Activated CD4-positive, alpha-beta T cell treated with anti-CD3 and anti-CD28 coated beads for 36 hours (primary cell): ENCODE results near the gene HMGN3. TPM values are rescaled to one million over a fixed set of nuclear protein-coding genes. Genes with fewer than 3 reads are reported as not detected.

Experiments
- ATAC-seq: fragments of 200-7000 bp; cut with Tn5 transposase; one replicate; pipeline ENCODE4 v1.10.0; 2021; ENCODE audit warnings: mild to moderate bottlenecking, moderate library complexity
- CTCF ChIA-PET: fragments of 350-600 bp; sonication (Branson Sonifier 250); formaldehyde crosslinking; loops from one replicate; lab custom pipeline; 2021; ENCODE audit warnings: antibody characterized with exemption; lab: Charles Lee
- POLR2A ChIA-PET: fragments of 350-600 bp; sonication (Branson Sonifier 250); formaldehyde crosslinking; loops from one replicate; lab custom pipeline; 2021; ENCODE audit warnings: antibody characterized with exemption, inconsistent platforms; lab: Charles Lee
- DNase-seq: peaks from one replicate; pipeline ENCODE4 v3.0.0-alpha.2; 2020
- H3K27ac Mint-ChIP-seq: one replicate; pipeline ENCODE4 v1.8.0; 2021; ENCODE audit warnings: mixed read lengths
- H3K27me3 Mint-ChIP-seq: one replicate; pipeline ENCODE4 v1.8.0; 2021; ENCODE audit warnings: mixed read lengths
- H3K36me3 Mint-ChIP-seq: one replicate; pipeline ENCODE4 v1.8.0; 2021; ENCODE audit warnings: low read depth, mixed read lengths
- H3K4me1 Mint-ChIP-seq: one replicate; pipeline ENCODE4 v1.8.0; 2021; ENCODE audit warnings: mixed read lengths
- H3K4me3 Mint-ChIP-seq: one replicate; pipeline ENCODE4 v1.8.0; 2021; ENCODE audit warnings: mild to moderate bottlenecking, moderate library complexity, mixed read lengths
- H3K9me3 Mint-ChIP-seq: one replicate; pipeline ENCODE4 v1.8.0; 2021; ENCODE audit warnings: low read depth, mixed read lengths
- intact Hi-C, 2 experiments: fragments of 100-400 bp; cut with DNase I in 1 of 2; cut with micrococcal nuclease in 1 of 2; formaldehyde crosslinking; loops; one replicate each; pipeline versions ENCODE4 v1.14.2 to v1.15.1; 2022 to 2024; cut with DNase I, micrococcal nuclease
- total RNA-seq, 2 experiments: library from RNA; stranded (reverse); gene quantifications; one replicate each; pipeline ENCODE4 v1.2.3, GENCODE V29; 2021

The HMGN3 gene
- total RNA-seq, 2 experiments from 2014 or later, result 44.6 to 48.7 TPM

GRCh38 chr6:79232696-79233462, 1.6 kb downstream of the HMGN3 start:
- ChIA-PET CTCF (interaction anchor here (0.7 to 1.2 kb wide), 3 partner anchors 9 to 24 kb away, joined by 3 to 4 read pairs (median 3); no protein-coding TSS in a partner anchor), POLR2A (interaction anchor here (0.7 kb wide), 1 partner anchor 23 kb away, joined by 6 read pairs; no protein-coding TSS in a partner anchor)
- no peaks in the 10 kb centered on the region for H3K9me3 Mint-ChIP-seq
- H3K27ac Mint-ChIP-seq, result no peak overlapping the region
- no peaks in the 10 kb centered on the region for H3K27me3 Mint-ChIP-seq
- H3K4me1 Mint-ChIP-seq, result peaks cover 16% of the 10 kb centered on the region
- H3K4me3 Mint-ChIP-seq, result peak overlapping the region; percentile 98
- no peak for ATAC-seq
- no peaks in the 10 kb centered on the region for H3K36me3 Mint-ChIP-seq
- intact Hi-C loops, result loop anchor here (5.0 to 10.0 kb wide), 5 partner anchors 102 to 772 kb away; partner anchors contain the start of genes LCA5 (in 1 of the 2) and TTK (in 1 of the 2)
- DNase-seq, result no peak

- CTCF ChIA-PET, result no interaction called here
- Mint-ChIP-seq H3K36me3 (no peaks in the 10 kb centered on the region), H3K9me3 (no peaks in the 10 kb centered on the region), H3K4me3 (no peak overlapping the region), H3K4me1 (peaks cover 16% of the 10 kb centered on the region), H3K27ac (no peak overlapping the region), H3K27me3 (no peaks in the 10 kb centered on the region)
- ATAC-seq (no peak), DNase-seq (no peak)
- POLR2A ChIA-PET, result no interaction called here
- intact Hi-C loops, result loop anchor here (5.0 to 10.0 kb wide), 5 partner anchors 103 to 773 kb away; partner anchors contain the start of genes LCA5 (in 1 of the 2) and TTK (in 1 of the 2)
These were observed 2.8 kb downstream of the HMGN3 start for GRCh38 chr6:79231666-79232065.

GRCh38 chr6:79231101-79231500, 3.4 kb downstream of the HMGN3 start:
- Mint-ChIP-seq H3K27me3 (no peaks in the 10 kb centered on the region), H3K4me3 (no peak overlapping the region), H3K4me1 (peaks cover 16% of the 10 kb centered on the region), H3K36me3 (no peaks in the 10 kb centered on the region), H3K27ac (no peak overlapping the region), H3K9me3 (no peaks in the 10 kb centered on the region)
- ChIA-PET POLR2A (no interaction called here), CTCF (no interaction called here)
- DNase-seq (no peak), ATAC-seq (no peak)
- intact Hi-C loops, result loop anchor here (5.0 to 10.0 kb wide), 5 partner anchors 104 to 774 kb away; partner anchors contain the start of genes LCA5 (in 1 of the 2) and TTK (in 1 of the 2)

- Mint-ChIP-seq H3K4me3 (no peak overlapping the region), H3K27ac (no peak overlapping the region), H3K4me1 (peaks cover 13% of the 10 kb centered on the region), H3K9me3 (no peaks in the 10 kb centered on the region), H3K27me3 (no peaks in the 10 kb centered on the region), H3K36me3 (no peaks in the 10 kb centered on the region)
- no peak for DNase-seq
- intact Hi-C loops, result loop anchor here (5.0 to 10.0 kb wide), 5 partner anchors 105 to 775 kb away; partner anchors contain the start of genes LCA5 (in 1 of the 2) and TTK (in 1 of the 2)
- ATAC-seq, result no peak
- ChIA-PET CTCF (interaction anchor here (0.6 kb wide), 1 partner anchor 36 kb away, joined by 3 read pairs; no protein-coding TSS in a partner anchor), POLR2A (no interaction called here)
These were observed 4.3 kb downstream of the HMGN3 start for GRCh38 chr6:79230149-79230548.

- no peak for DNase-seq
- no peaks in the 10 kb centered on the region for H3K36me3 Mint-ChIP-seq
- no peak overlapping the region for H3K27ac Mint-ChIP-seq
- no peak for ATAC-seq
- no peak overlapping the region for H3K4me3 Mint-ChIP-seq
- intact Hi-C loops, result no loop called here
- no peaks in the 10 kb centered on the region for H3K27me3 Mint-ChIP-seq
- H3K4me1 Mint-ChIP-seq, result peaks cover 4% of the 10 kb centered on the region
- H3K9me3 Mint-ChIP-seq, result no peaks in the 10 kb centered on the region
- POLR2A ChIA-PET, result no interaction called here
- CTCF ChIA-PET, result interaction anchor here (0.7 kb wide), 1 partner anchor 200 kb away, joined by 4 read pairs; no protein-coding TSS in a partner anchor
These were observed 7.0 kb downstream of the HMGN3 start for GRCh38 chr6:79227445-79227844.

- intact Hi-C loops, result no loop called here
- ChIA-PET POLR2A (no interaction called here), CTCF (interaction anchor here (0.6 to 0.7 kb wide), 2 partner anchors 187 to 199 kb away, joined by 3 to 4 read pairs; no protein-coding TSS in a partner anchor)
- DNase-seq (no peak), ATAC-seq (no peak)
- H3K9me3 Mint-ChIP-seq, result no peaks in the 10 kb centered on the region
- no peak overlapping the region for H3K4me3 Mint-ChIP-seq
- no peaks in the 10 kb centered on the region for H3K27me3 Mint-ChIP-seq
- H3K36me3 Mint-ChIP-seq, result no peaks in the 10 kb centered on the region
- H3K4me1 Mint-ChIP-seq, result peaks cover 2% of the 10 kb centered on the region
- no peak overlapping the region for H3K27ac Mint-ChIP-seq
These were observed 7.8 kb downstream of the HMGN3 start for GRCh38 chr6:79226660-79227059.

- Mint-ChIP-seq H3K27me3 (no peaks in the 10 kb centered on the region), H3K27ac (no peak overlapping the region), H3K9me3 (no peaks in the 10 kb centered on the region), H3K4me3 (no peak overlapping the region), H3K36me3 (no peaks in the 10 kb centered on the region), H3K4me1 (peaks cover 2% of the 10 kb centered on the region)
- ChIA-PET CTCF (interaction anchor here (0.6 kb wide), 1 partner anchor 187 kb away, joined by 3 read pairs; no protein-coding TSS in a partner anchor), POLR2A (no interaction called here)
- intact Hi-C loops, result no loop called here
- ATAC-seq (no peak), DNase-seq (no peak)
These were observed 8.5 kb downstream of the HMGN3 start for GRCh38 chr6:79225717-79226599.

GRCh38 chr6:79223611-79224404, 10.7 kb downstream of the HMGN3 start:
- Mint-ChIP-seq H3K9me3 (peaks cover 2% of the 10 kb centered on the region), H3K27me3 (no peaks in the 10 kb centered on the region), H3K4me1 (no peaks in the 10 kb centered on the region), H3K36me3 (peaks cover 3% of the 10 kb centered on the region), H3K27ac (no peak overlapping the region), H3K4me3 (no peak overlapping the region)
- ATAC-seq (no peak), DNase-seq (no peak)
- ChIA-PET POLR2A (no interaction called here), CTCF (interaction anchor here (1.0 kb wide), 1 partner anchor 9 kb away, joined by 4 read pairs; no protein-coding TSS in a partner anchor)
- intact Hi-C loops, result no loop called here

- no peaks in the 10 kb centered on the region for H3K27me3 Mint-ChIP-seq
- intact Hi-C loops, result no loop called here
- H3K4me1 Mint-ChIP-seq, result no peaks in the 10 kb centered on the region
- CTCF ChIA-PET, result no interaction called here
- POLR2A ChIA-PET, result no interaction called here
- DNase-seq, result no peak
- no peak overlapping the region for H3K4me3 Mint-ChIP-seq
- no peaks in the 10 kb centered on the region for H3K9me3 Mint-ChIP-seq
- H3K36me3 Mint-ChIP-seq, result peaks cover 13% of the 10 kb centered on the region
- ATAC-seq, result no peak
- no peak overlapping the region for H3K27ac Mint-ChIP-seq
These were observed 19.2 kb downstream of the HMGN3 start for GRCh38 chr6:79215213-79215824.

GRCh38 chr6:79212859-79213258, 21.6 kb downstream of the HMGN3 start:
- Mint-ChIP-seq H3K27ac (no peak overlapping the region), H3K4me1 (no peaks in the 10 kb centered on the region), H3K4me3 (no peak overlapping the region), H3K36me3 (peaks cover 14% of the 10 kb centered on the region), H3K9me3 (no peaks in the 10 kb centered on the region), H3K27me3 (no peaks in the 10 kb centered on the region)
- DNase-seq (no peak), ATAC-seq (no peak)
- intact Hi-C loops, result no loop called here
- ChIA-PET POLR2A (no interaction called here), CTCF (interaction anchor here (0.6 kb wide), 1 partner anchor 97 kb away, joined by 3 read pairs; no protein-coding TSS in a partner anchor)
